Naive thymus-derived CD4-positive, alpha-beta T cell (primary cell): ENCODE measurements around the gene DDX31. TPM values are rescaled to one million over a fixed set of nuclear protein-coding genes. Genes with fewer than 3 reads are reported as not detected.

Source experiments
- ATAC-seq: fragments of 150-1000 bp; cut with Tn5 transposase; 2 replicates; pipeline ENCODE4 v1.10.0; 2021; ENCODE audit warnings: mild to moderate bottlenecking, moderate library complexity
- CTCF ChIA-PET: fragments of 350-600 bp; sonication (Branson Sonifier 250); formaldehyde crosslinking; loops from one replicate; lab custom pipeline; 2021; ENCODE audit warnings: antibody characterized with exemption; lab: Charles Lee
- POLR2A ChIA-PET: fragments of 350-600 bp; sonication (Branson Sonifier 250); formaldehyde crosslinking; loops from one replicate; lab custom pipeline; 2021; ENCODE audit warnings: antibody characterized with exemption, inconsistent platforms; lab: Charles Lee
- DNase-seq, 9 donors: peaks; one replicate each; pipeline versions ENCODE4 v3.0.0 to v3.0.0-alpha.2; 2020 to 2022; ENCODE audit warnings: mixed read lengths in 1 of 9
- H3K27ac ChIP-seq: one replicate; pipeline ENCODE4 v1.7.0; 2013; ENCODE audit warnings: mild to moderate bottlenecking, low read depth, low read length, moderate library complexity
- H3K27me3 ChIP-seq, 2 donors: one replicate each; pipeline ENCODE4 v1.7.0; 2013; ENCODE audit warnings: low read length in 2 of 2, mild to moderate bottlenecking in 2 of 2, moderate library complexity in 2 of 2; ENCODE audit not compliant: control insufficient read depth in 2 of 2, insufficient read depth in 2 of 2
- H3K36me3 ChIP-seq, 3 experiments: 1 replicate in 2 of 3; 2 replicates in 1 of 3; pipeline ENCODE4 v1.7.0; 2013; ENCODE audit warnings: low read length in 3 of 3, mild to moderate bottlenecking in 3 of 3, moderate library complexity in 1 of 3; ENCODE audit not compliant: insufficient read depth in 3 of 3, control insufficient read depth in 2 of 3
- H3K4me1 ChIP-seq, 2 donors: one replicate each; pipeline ENCODE4 v1.7.0; 2013; ENCODE audit warnings: low read length in 2 of 2, mild to moderate bottlenecking in 2 of 2, moderate library complexity in 1 of 2; ENCODE audit not compliant: control insufficient read depth in 2 of 2, insufficient read depth in 2 of 2
- H3K4me3 ChIP-seq: 2 replicates; pipeline ENCODE4 v1.7.0; 2013; ENCODE audit warnings: mild to moderate bottlenecking, low read length
- H3K9me3 ChIP-seq, 3 experiments: 1 replicate in 2 of 3; 2 replicates in 1 of 3; pipeline ENCODE4 v1.7.0; 2013; ENCODE audit warnings: low read length in 3 of 3; ENCODE audit not compliant: control insufficient read depth in 2 of 3
- H3K27ac Mint-ChIP-seq, 9 donors: one replicate each; pipeline ENCODE4 v1.8.0; 2020 to 2022; ENCODE audit warnings: mixed read lengths in 9 of 9, mild to moderate bottlenecking in 8 of 9, moderate library complexity in 5 of 9, inconsistent platforms in 2 of 9
- H3K27me3 Mint-ChIP-seq, 5 donors: one replicate each; pipeline ENCODE4 v1.8.0; 2021 to 2022; ENCODE audit warnings: mixed read lengths in 5 of 5, mild to moderate bottlenecking in 1 of 5
- H3K36me3 Mint-ChIP-seq, 5 donors: one replicate each; pipeline ENCODE4 v1.8.0; 2020 to 2022; ENCODE audit warnings: mixed read lengths in 5 of 5, mild to moderate bottlenecking in 3 of 5, inconsistent platforms in 1 of 5
- H3K4me1 Mint-ChIP-seq, 7 donors: one replicate each; pipeline ENCODE4 v1.8.0; 2020 to 2022; ENCODE audit warnings: mixed read lengths in 7 of 7, mild to moderate bottlenecking in 3 of 7, inconsistent platforms in 1 of 7
- H3K4me3 Mint-ChIP-seq, 10 donors: one replicate each; pipeline ENCODE4 v1.8.0; 2020 to 2022; ENCODE audit warnings: mild to moderate bottlenecking in 10 of 10, mixed read lengths in 10 of 10, moderate library complexity in 6 of 10, inconsistent platforms in 2 of 10
- H3K9me3 Mint-ChIP-seq, 11 donors: one replicate each; pipeline ENCODE4 v1.8.0; 2020 to 2022; ENCODE audit warnings: mixed read lengths in 11 of 11, mild to moderate bottlenecking in 4 of 11, inconsistent platforms in 1 of 11, moderate library complexity in 1 of 11
- intact Hi-C, 2 donors: fragments of 100-400 bp; cut with micrococcal nuclease; formaldehyde crosslinking; loops; one replicate each; pipeline ENCODE4 v1.15.1; 2023
- polyA plus RNA-seq, 2 donors: library from polyadenylated mRNA; unstranded; fragments of 300-500 nt; fragmentation: Illumina TruSeq; gene quantifications; one replicate each; pipeline ENCODE4 v1.2.3, GENCODE V29; 2021
- total RNA-seq, 6 experiments: library from RNA in 5 of 6; stranded (reverse) in 5 of 6; gene quantifications; 1 replicate in 5 of 6; 2 replicates in 1 of 6; pipeline ENCODE4 v1.2.3 and lab custom pipeline; 2021 to 2026

Gene DDX31
- total and polyA plus RNA-seq, 7 experiments from 2014 or later, result 8.2 to 28.0 (median 18.2) TPM

DNA sequence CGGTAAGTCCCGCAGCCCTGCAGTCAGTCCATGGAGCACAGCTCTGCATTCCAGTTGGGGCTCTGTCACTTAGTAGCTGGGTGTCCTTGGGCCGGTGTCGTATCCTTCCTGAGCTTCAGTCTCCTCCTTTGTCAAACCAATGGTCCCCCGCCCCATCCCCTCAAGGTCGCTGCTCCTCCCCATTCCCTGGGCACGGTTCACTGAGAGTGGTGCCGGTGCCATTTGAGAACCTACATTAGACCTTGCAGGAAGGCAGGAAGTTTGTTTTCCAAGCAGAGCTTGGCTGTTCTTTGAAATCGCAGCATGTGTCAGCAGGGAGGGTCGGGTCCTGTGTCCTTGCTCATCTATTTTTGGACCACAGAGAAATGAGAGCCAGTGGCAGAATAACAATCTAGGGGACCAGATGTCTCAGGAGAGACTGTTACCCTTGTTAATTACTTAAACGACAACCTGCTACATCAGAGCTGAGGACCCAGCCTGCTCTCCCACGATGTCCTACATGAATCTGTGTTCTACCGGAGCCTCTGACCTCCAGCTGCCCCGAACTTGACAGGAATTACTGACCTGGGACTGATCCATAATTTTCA is 109.1 kb downstream of the DDX31 start:
- Histone ChIP-seq H3K27me3 (no peaks in the 10 kb centered on the region), H3K4me3 (no peak overlapping the region), H3K27ac (no peak overlapping the region), H3K36me3 (no peaks in the 10 kb centered on the region), H3K4me1 (no peaks in the 10 kb centered on the region), H3K9me3 (peaks cover 0 to 4% (median 0%) of the 10 kb centered on the region in 3 experiments)
- H3K27ac Mint-ChIP-seq, result no peak overlapping the region
- H3K4me1 Mint-ChIP-seq, result no peaks in the 10 kb centered on the region
- no peak overlapping the region for H3K4me3 Mint-ChIP-seq
- H3K36me3 Mint-ChIP-seq, result peaks cover 0 to 10% (median 3%) of the 10 kb centered on the region in 5 donors
- ATAC-seq (no peak), DNase-seq (no peak)
- intact Hi-C loops, result no loop called here
- ChIA-PET CTCF (no interaction called here), POLR2A (no interaction called here)
- peaks cover 0 to 7% (median 1%) of the 10 kb centered on the region in 11 donors for H3K9me3 Mint-ChIP-seq
- peaks cover 15 to 39% (median 33%) of the 10 kb centered on the region in 5 donors for H3K27me3 Mint-ChIP-seq

GRCh38 chr9:132559711-132560110 is 110.1 kb downstream of the DDX31 start:
- H3K4me1 Mint-ChIP-seq, result no peaks in the 10 kb centered on the region
- Histone ChIP-seq H3K9me3 (peaks cover 0 to 4% (median 0%) of the 10 kb centered on the region in 3 experiments), H3K36me3 (no peaks in the 10 kb centered on the region), H3K4me3 (no peak overlapping the region), H3K4me1 (no peaks in the 10 kb centered on the region), H3K27ac (no peak overlapping the region), H3K27me3 (no peaks in the 10 kb centered on the region)
- no peak overlapping the region for H3K4me3 Mint-ChIP-seq
- CTCF ChIA-PET, result no interaction called here
- H3K27ac Mint-ChIP-seq, result no peak overlapping the region
- H3K9me3 Mint-ChIP-seq, result peaks cover 0 to 7% (median 1%) of the 10 kb centered on the region in 11 donors
- POLR2A ChIA-PET, result no interaction called here
- H3K27me3 Mint-ChIP-seq, result peaks cover 17 to 43% (median 37%) of the 10 kb centered on the region in 5 donors
- peaks cover 0 to 12% (median 3%) of the 10 kb centered on the region in 5 donors for H3K36me3 Mint-ChIP-seq
- intact Hi-C loops, result no loop called here
- DNase-seq (no peak), ATAC-seq (no peak)

GRCh38 chr9:132557159-132557558 is 112.6 kb downstream of the DDX31 start:
- DNase-seq (no peak), ATAC-seq (no peak)
- no peaks in the 10 kb centered on the region for H3K36me3 ChIP-seq
- H3K4me1 ChIP-seq, result no peaks in the 10 kb centered on the region
- Mint-ChIP-seq H3K27ac (no peak overlapping the region), H3K4me3 (no peak overlapping the region), H3K36me3 (peaks cover 0 to 14% (median 3%) of the 10 kb centered on the region in 5 donors), H3K9me3 (peaks cover 0 to 7% (median 1%) of the 10 kb centered on the region in 11 donors), H3K27me3 (peaks cover 7 to 38% (median 25%) of the 10 kb centered on the region in 5 donors), H3K4me1 (no peaks in the 10 kb centered on the region)
- H3K27me3 ChIP-seq, result no peaks in the 10 kb centered on the region
- POLR2A ChIA-PET, result no interaction called here
- H3K4me3 ChIP-seq, result no peak overlapping the region
- peaks cover 0 to 4% (median 0%) of the 10 kb centered on the region in 3 experiments for H3K9me3 ChIP-seq
- H3K27ac ChIP-seq, result no peak overlapping the region
- intact Hi-C loops, result no loop called here
- CTCF ChIA-PET, result no interaction called here

DNA sequence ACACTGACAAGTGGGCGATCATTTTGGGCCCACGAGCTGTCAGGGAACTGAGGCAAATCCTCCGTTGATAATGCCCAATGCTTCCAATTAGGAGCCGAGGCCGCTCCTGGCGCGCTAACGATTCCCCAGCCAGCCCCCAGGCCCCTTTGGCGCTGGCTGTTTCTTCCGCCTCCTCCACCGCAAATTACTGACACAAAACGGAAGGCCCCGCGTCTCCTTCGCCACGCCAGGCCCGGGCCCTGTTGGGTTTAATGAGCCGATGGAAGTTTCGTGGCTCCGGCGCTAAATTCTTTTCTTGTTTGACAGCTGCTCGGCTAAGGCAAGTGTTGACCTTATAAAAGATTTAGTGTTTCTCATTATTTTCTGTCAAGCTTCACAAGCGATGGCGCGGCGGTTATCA is 113.1 kb downstream of the DDX31 start:
- H3K4me3 ChIP-seq, result no peak overlapping the region
- no peak for ATAC-seq
- H3K9me3 Mint-ChIP-seq, result peaks cover 0 to 7% (median 1%) of the 10 kb centered on the region in 11 donors
- no peaks in the 10 kb centered on the region for H3K27me3 ChIP-seq
- H3K4me1 ChIP-seq, result no peaks in the 10 kb centered on the region
- POLR2A ChIA-PET, result no interaction called here
- CTCF ChIA-PET, result no interaction called here
- no peak overlapping the region for H3K27ac Mint-ChIP-seq
- no peak for DNase-seq
- peaks cover 0 to 4% (median 0%) of the 10 kb centered on the region in 3 experiments for H3K9me3 ChIP-seq
- intact Hi-C loops, result no loop called here
- H3K36me3 ChIP-seq, result no peaks in the 10 kb centered on the region
- H3K36me3 Mint-ChIP-seq, result peaks cover 0 to 14% (median 3%) of the 10 kb centered on the region in 5 donors
- H3K4me3 Mint-ChIP-seq, result no peak overlapping the region
- no peak overlapping the region for H3K27ac ChIP-seq
- H3K27me3 Mint-ChIP-seq, result peaks cover 7 to 37% (median 24%) of the 10 kb centered on the region in 5 donors
- H3K4me1 Mint-ChIP-seq, result no peaks in the 10 kb centered on the region

DNA sequence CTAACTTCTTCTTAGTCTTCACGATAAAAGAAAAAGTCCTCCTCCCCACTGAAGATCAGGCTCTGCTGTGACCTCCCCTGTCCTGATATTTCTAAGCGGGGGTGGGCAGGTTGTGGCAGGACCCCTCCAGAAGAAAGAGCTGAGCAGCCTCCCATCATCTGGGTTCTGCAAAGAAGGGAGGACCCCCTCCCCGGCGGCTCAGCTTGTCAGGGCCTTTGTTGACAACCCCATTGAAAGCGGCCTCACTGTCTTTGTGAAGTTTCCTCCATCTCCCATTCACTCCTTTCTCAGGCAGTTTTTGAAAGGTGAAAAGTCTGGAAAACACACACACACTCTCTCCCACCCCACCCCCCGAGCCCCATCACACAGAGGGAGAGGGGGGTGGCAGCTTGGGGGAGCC is 113.5 kb downstream of the DDX31 start:
- Mint-ChIP-seq H3K27ac (no peak overlapping the region), H3K9me3 (peaks cover 0 to 7% (median 1%) of the 10 kb centered on the region in 11 donors), H3K36me3 (peaks cover 0 to 14% (median 3%) of the 10 kb centered on the region in 5 donors), H3K4me1 (no peaks in the 10 kb centered on the region), H3K4me3 (no peak overlapping the region), H3K27me3 (peaks cover 7 to 34% (median 24%) of the 10 kb centered on the region in 5 donors)
- Histone ChIP-seq H3K4me3 (no peak overlapping the region), H3K36me3 (no peaks in the 10 kb centered on the region), H3K27me3 (no peaks in the 10 kb centered on the region), H3K4me1 (no peaks in the 10 kb centered on the region), H3K9me3 (peaks cover 0 to 4% (median 0%) of the 10 kb centered on the region in 3 experiments), H3K27ac (no peak overlapping the region)
- ATAC-seq (no peak), DNase-seq (no peak)
- intact Hi-C loops, result no loop called here
- ChIA-PET CTCF (no interaction called here), POLR2A (no interaction called here)

- no peaks in the 10 kb centered on the region for H3K4me1 Mint-ChIP-seq
- Histone ChIP-seq H3K27ac (no peak overlapping the region), H3K4me1 (no peaks in the 10 kb centered on the region), H3K27me3 (no peaks in the 10 kb centered on the region), H3K9me3 (peaks cover 0 to 4% (median 0%) of the 10 kb centered on the region in 3 experiments), H3K36me3 (no peaks in the 10 kb centered on the region), H3K4me3 (no peak overlapping the region)
- no peak overlapping the region for H3K4me3 Mint-ChIP-seq
- no peak for DNase-seq
- H3K27ac Mint-ChIP-seq, result no peak overlapping the region
- POLR2A ChIA-PET, result no interaction called here
- CTCF ChIA-PET, result no interaction called here
- peaks cover 0 to 14% (median 3%) of the 10 kb centered on the region in 5 donors for H3K36me3 Mint-ChIP-seq
- intact Hi-C loops, result no loop called here
- peaks cover 0 to 7% (median 1%) of the 10 kb centered on the region in 11 donors for H3K9me3 Mint-ChIP-seq
- peaks cover 7 to 31% (median 19%) of the 10 kb centered on the region in 5 donors for H3K27me3 Mint-ChIP-seq
- no peak for ATAC-seq
Measured at GRCh38 chr9:132555528-132555927, 114.3 kb downstream of the DDX31 start.

- Mint-ChIP-seq H3K27me3 (peaks cover 4 to 29% (median 17%) of the 10 kb centered on the region in 5 donors), H3K4me3 (no peak overlapping the region), H3K4me1 (no peaks in the 10 kb centered on the region), H3K9me3 (peaks cover 0 to 5% (median 0%) of the 10 kb centered on the region in 11 donors), H3K36me3 (peaks cover 0 to 14% (median 3%) of the 10 kb centered on the region in 5 donors), H3K27ac (no peak overlapping the region)
- intact Hi-C loops, result no loop called here
- Histone ChIP-seq H3K4me3 (no peak overlapping the region), H3K4me1 (no peaks in the 10 kb centered on the region), H3K27ac (no peak overlapping the region), H3K36me3 (no peaks in the 10 kb centered on the region), H3K9me3 (peaks cover 0 to 4% (median 0%) of the 10 kb centered on the region in 3 experiments), H3K27me3 (no peaks in the 10 kb centered on the region)
- POLR2A ChIA-PET, result no interaction called here
- CTCF ChIA-PET, result no interaction called here
- ATAC-seq (no peak), DNase-seq (no peak)
Measured at GRCh38 chr9:132554755-132555154, 115.0 kb downstream of the DDX31 start.
